ENCODE data around the gene SS18. TPM values are rescaled to one million over a fixed set of nuclear protein-coding genes. Genes with fewer than 3 reads are reported as not detected.

Gene SS18
- total RNA-seq, 1 donor from 2014 or later, result 60.0 TPM

DNA sequence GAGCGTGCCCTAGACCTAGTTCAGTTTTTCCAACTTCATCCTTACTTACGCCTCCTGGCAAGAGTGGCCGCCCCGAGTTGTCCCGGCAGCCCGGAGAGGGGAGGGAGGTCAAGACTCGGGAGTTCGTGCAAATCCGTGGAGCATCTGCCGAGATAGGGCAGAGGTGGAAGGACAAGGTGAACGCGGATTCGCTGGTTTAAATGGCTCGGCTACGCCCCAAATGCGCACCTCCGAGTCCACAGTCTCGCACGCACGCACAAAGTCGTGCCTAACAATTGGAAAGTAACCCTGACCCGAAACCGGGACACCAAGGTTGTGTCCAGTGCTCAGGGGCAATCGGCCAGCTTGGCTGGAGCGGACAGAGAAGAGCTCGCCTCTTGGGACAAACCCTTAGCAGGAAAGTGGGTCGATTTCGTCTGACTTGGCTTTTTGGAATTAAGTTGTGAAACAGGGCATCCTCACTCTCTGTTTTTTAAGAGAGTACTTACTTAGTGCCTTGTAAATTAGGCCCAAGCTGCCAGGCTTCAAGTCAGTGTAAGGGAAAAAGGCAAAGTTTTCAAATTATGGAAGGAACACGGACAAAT lies 726 bp upstream of the SS18 start:
- peak overlapping the region; percentile 96 for H3K27ac ChIP-seq
- H3K27me3 ChIP-seq, result no peaks in the 10 kb centered on the region
- peak overlapping the region; percentile 91 for H3K4me3 ChIP-seq
- DNase-seq (no peak), ATAC-seq (peak; percentile 71)
- intact Hi-C loops (cut with DNase I), result no loop called here
- TF ChIP-seq, protein P1, sequence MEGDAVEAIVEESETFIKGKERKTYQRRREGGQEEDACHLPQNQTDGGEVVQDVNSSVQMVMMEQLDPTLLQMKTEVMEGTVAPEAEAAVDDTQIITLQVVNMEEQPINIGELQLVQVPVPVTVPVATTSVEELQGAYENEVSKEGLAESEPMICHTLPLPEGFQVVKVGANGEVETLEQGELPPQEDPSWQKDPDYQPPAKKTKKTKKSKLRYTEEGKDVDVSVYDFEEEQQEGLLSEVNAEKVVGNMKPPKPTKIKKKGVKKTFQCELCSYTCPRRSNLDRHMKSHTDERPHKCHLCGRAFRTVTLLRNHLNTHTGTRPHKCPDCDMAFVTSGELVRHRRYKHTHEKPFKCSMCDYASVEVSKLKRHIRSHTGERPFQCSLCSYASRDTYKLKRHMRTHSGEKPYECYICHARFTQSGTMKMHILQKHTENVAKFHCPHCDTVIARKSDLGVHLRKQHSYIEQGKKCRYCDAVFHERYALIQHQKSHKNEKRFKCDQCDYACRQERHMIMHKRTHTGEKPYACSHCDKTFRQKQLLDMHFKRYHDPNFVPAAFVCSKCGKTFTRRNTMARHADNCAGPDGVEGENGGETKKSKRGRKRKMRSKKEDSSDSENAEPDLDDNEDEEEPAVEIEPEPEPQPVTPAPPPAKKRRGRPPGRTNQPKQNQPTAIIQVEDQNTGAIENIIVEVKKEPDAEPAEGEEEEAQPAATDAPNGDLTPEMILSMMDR (IDR thresholded peaks at IDR 0.05), result no peak
- no peaks in the 10 kb centered on the region for H3K9me3 ChIP-seq
- peaks cover 12% of the 10 kb centered on the region for H3K36me3 ChIP-seq
- H3K4me1 ChIP-seq, result peaks cover 20% of the 10 kb centered on the region

DNA sequence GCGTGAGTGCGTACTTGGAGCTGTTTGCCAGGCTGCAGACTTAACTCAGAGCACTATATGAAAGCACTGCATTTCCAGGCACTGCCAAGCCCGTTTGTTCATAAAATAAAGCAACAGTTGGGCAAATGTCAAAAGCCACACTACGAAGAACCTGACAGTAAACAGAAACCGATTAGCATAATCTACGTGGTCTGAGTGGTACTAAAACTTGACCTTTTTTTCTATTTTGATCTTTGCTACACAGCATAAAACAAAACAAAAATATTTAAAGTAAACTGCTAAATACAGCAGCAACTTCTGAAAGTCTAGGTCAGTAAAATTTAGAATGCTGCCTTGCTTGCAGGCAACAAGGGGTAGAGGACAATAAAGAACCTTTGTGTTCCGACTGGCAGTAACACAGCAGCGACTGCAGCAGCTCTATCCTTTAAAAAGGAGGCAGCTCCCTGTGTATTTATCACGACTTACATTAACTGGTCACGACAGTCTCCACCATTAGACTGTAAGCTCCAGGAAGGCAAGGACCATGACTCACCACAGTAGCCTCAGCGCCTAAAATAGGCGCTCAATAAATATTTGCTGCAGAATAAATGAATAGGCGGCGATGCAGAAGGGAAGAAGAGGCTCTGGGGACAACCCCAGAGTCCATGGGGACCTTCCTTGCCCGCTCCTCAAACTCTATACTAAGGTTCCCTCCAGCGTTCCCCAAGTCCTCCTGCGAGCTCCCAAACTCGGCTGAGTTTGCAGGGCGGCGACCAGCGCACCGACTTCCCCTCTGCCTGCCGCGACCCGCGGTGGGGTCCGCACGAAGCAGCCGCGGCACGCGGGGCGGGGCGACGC lies 902 bp downstream of the SS18 start:
- intact Hi-C loops (cut with DNase I), result no loop called here
- H3K9me3 ChIP-seq, result no peaks in the 10 kb centered on the region
- peak overlapping the region; percentile 96 for H3K27ac ChIP-seq
- H3K4me1 ChIP-seq, result peaks cover 20% of the 10 kb centered on the region
- H3K4me3 ChIP-seq, result peak overlapping the region; percentile 91
- TF ChIP-seq, protein P1 (IDR thresholded peaks at IDR 0.05), result no peak
- peaks cover 28% of the 10 kb centered on the region for H3K36me3 ChIP-seq
- H3K27me3 ChIP-seq, result no peaks in the 10 kb centered on the region
- DNase-seq (no peak), ATAC-seq (no peak)

DNA sequence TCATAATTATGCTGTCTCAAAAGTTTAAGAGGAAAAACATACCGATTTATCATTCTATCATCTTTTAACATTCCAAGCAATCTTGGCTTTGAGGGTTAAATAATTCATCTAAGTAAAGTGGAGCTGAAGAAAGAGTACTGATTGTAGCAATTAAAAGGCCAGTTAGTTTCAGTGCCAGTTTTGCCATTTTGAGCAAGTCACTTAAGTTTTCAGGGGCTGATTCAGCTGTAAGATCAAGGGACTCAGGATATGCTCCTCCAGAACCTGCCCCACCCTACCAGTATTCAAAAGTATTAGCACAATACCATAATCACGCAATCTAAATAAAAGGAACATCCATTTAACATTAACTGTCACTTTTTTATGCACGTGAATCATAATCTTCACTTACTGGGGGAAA lies 1.9 kb downstream of the SS18 start:
- DNase-seq (no peak), ATAC-seq (no peak)
- no peak overlapping the region for H3K27ac ChIP-seq
- intact Hi-C loops (cut with DNase I), result no loop called here
- no peak overlapping the region for H3K4me3 ChIP-seq
- no peaks in the 10 kb centered on the region for H3K9me3 ChIP-seq
- TF ChIP-seq, protein P1 (IDR thresholded peaks at IDR 0.05), result no peak
- H3K4me1 ChIP-seq, result peaks cover 20% of the 10 kb centered on the region
- H3K27me3 ChIP-seq, result no peaks in the 10 kb centered on the region
- H3K36me3 ChIP-seq, result peaks cover 37% of the 10 kb centered on the region

DNA sequence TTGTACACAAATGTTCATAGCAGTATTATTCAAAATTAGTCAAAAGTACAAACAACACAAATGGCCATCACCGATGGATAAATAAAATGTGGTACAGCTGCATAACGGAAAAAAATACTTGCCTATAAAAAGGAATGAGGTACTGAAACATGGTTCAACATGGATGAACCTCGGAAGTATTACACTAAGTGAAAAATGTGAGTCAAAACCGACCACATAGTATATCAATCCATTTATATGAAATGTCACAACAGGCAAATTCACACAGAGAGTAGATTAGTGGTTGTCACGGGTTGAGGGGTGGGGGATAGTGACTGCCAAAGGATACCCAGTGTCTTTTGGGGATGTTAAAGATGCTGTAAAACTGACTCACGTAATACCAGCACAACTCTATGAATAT lies 3.5 kb downstream of the SS18 start:
- DNase-seq, result no peak
- no peak for ATAC-seq
- peaks cover 20% of the 10 kb centered on the region for H3K4me1 ChIP-seq
- no peak overlapping the region for H3K4me3 ChIP-seq
- no peaks in the 10 kb centered on the region for H3K9me3 ChIP-seq
- no peak overlapping the region for H3K27ac ChIP-seq
- peaks cover 52% of the 10 kb centered on the region for H3K36me3 ChIP-seq
- intact Hi-C loops (cut with DNase I), result no loop called here
- H3K27me3 ChIP-seq, result no peaks in the 10 kb centered on the region
- TF ChIP-seq, protein P1 (IDR thresholded peaks at IDR 0.05), result no peak

DNA sequence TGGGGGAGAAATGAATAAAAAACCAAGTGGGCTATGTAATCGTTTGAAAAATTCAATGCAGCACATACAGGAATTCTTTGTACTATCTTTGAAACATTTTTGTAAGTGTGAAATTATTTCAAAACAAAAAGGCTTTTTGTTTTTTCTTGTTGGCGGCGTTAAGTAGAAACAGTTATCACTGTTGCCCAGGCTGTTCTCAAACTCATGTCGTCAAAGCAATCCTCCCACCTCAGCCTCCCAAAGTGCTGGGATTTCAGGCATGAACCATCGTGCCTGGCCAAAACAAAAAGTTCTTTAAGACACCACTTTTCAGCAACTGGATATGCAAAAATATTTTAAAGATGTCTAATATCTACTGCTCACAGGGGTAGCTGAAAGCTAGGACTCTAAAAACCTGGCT lies 5.4 kb downstream of the SS18 start:
- intact Hi-C loops (cut with DNase I), result no loop called here
- H3K36me3 ChIP-seq, result peaks cover 57% of the 10 kb centered on the region
- H3K27me3 ChIP-seq, result no peaks in the 10 kb centered on the region
- no peaks in the 10 kb centered on the region for H3K9me3 ChIP-seq
- no peak for DNase-seq
- H3K4me3 ChIP-seq, result no peak overlapping the region
- TF ChIP-seq, protein P1 (IDR thresholded peaks at IDR 0.05), result no peak
- no peak for ATAC-seq
- H3K27ac ChIP-seq, result no peak overlapping the region
- H3K4me1 ChIP-seq, result peaks cover 20% of the 10 kb centered on the region

Data from upper lobe of right lung (tissue), 1 donor.